ENCODE measurements around the gene NGEF. TPM values are rescaled to one million over a fixed set of nuclear protein-coding genes. Genes with fewer than 3 reads are reported as not detected.

Gene NGEF
- total RNA-seq, 1 experiment from 2014 or later: 71.3 TPM

GRCh38 chr2:232976666-232977437, 36.2 kb downstream of the NGEF start:
- Histone ChIP-seq H3K4me2 (ENCODE audit: low read length) (no peak overlapping the region), H3K9ac (ENCODE audit: low read length) (no peak overlapping the region), H3K4me1 (ENCODE audit: insufficient read depth, low read length) (peaks cover 31% of the 10 kb centered on the region), H3K36me3 (ENCODE audit: low read depth, low read length) (no peaks in the 10 kb centered on the region), H3K27me3 (ENCODE audit: low read length) (no peaks in the 10 kb centered on the region), H3K9me3 (ENCODE audit: low read length) (no peaks in the 10 kb centered on the region), H4K20me1 (ENCODE audit: low read length) (no peaks in the 10 kb centered on the region), H3K4me3 (ENCODE audit: low read length) (no peak overlapping the region), H3K9me2 (replicated peaks; ENCODE audit: low read length) (no peaks in the 10 kb centered on the region), H3K27ac (ENCODE audit: low read length) (no peak overlapping the region), H2AFZ (ENCODE audit: low read length) (no peak overlapping the region), H3F3A (ENCODE audit: low read length, unreplicated experiment) (no peaks in the 10 kb centered on the region), H3K79me2 (ENCODE audit: low read length) (no peaks in the 10 kb centered on the region)
- DNase-seq: no peak
- ChIA-PET CTCF (interaction anchor here (0.5 kb wide), 1 partner anchor 101 kb away, joined by 7 read pairs; no protein-coding TSS in a partner anchor), POLR2A (ENCODE audit: unreplicated experiment) (no interaction called here)
- no peak for TF ChIP-seq CTCF (conservative IDR thresholded peaks at IDR 0.05; ENCODE audit: low read depth, low read length)
- no peak for TF ChIP-seq EZH2 (IDR thresholded peaks at IDR 0.05; ENCODE audit: low read length, unreplicated experiment)
- TF ChIP-seq EZH2phosphoT487 (IDR thresholded peaks at IDR 0.05; ENCODE audit: borderline replicate concordance, low read length): no peak
- ATAC-seq: no peak
- BruUV-seq (replicated peaks): no TSS peak
- intact Hi-C loops (cut with micrococcal nuclease): no loop called here

- no peaks in the 10 kb centered on the region for H4K20me1 ChIP-seq (ENCODE audit: low read length)
- CTCF ChIA-PET: no interaction called here
- H3K27ac ChIP-seq (ENCODE audit: low read length): no peak overlapping the region
- ATAC-seq: no peak
- H3F3A ChIP-seq (ENCODE audit: low read length, unreplicated experiment): no peaks in the 10 kb centered on the region
- no peak overlapping the region for H3K4me2 ChIP-seq (ENCODE audit: low read length)
- TF ChIP-seq CTCF (conservative IDR thresholded peaks at IDR 0.05; ENCODE audit: low read depth, low read length) (no peak), EZH2 (IDR thresholded peaks at IDR 0.05; ENCODE audit: low read length, unreplicated experiment) (no peak), EZH2phosphoT487 (IDR thresholded peaks at IDR 0.05; ENCODE audit: borderline replicate concordance, low read length) (no peak)
- DNase-seq: no peak
- no peaks in the 10 kb centered on the region for H3K36me3 ChIP-seq (ENCODE audit: low read depth, low read length)
- H3K27me3 ChIP-seq (ENCODE audit: low read length): no peaks in the 10 kb centered on the region
- no TSS peak for BruUV-seq (replicated peaks)
- intact Hi-C loops (cut with micrococcal nuclease): no loop called here
- H3K4me1 ChIP-seq (ENCODE audit: insufficient read depth, low read length): peaks cover 24% of the 10 kb centered on the region
- H3K9ac ChIP-seq (ENCODE audit: low read length): no peak overlapping the region
- H3K9me2 ChIP-seq (replicated peaks; ENCODE audit: low read length): no peaks in the 10 kb centered on the region
- H2AFZ ChIP-seq (ENCODE audit: low read length): no peak overlapping the region
- no peaks in the 10 kb centered on the region for H3K79me2 ChIP-seq (ENCODE audit: low read length)
- H3K4me3 ChIP-seq (ENCODE audit: low read length): no peak overlapping the region
- H3K9me3 ChIP-seq (ENCODE audit: low read length): no peaks in the 10 kb centered on the region
- POLR2A ChIA-PET (ENCODE audit: unreplicated experiment): no interaction called here
Measured at GRCh38 chr2:232976176-232976575, 36.9 kb downstream of the NGEF start.

GRCh38 chr2:232974396-232974795, 38.7 kb downstream of the NGEF start:
- Histone ChIP-seq H3K4me2 (ENCODE audit: low read length) (no peak overlapping the region), H3K36me3 (ENCODE audit: low read depth, low read length) (no peaks in the 10 kb centered on the region), H3K27ac (ENCODE audit: low read length) (no peak overlapping the region), H4K20me1 (ENCODE audit: low read length) (no peaks in the 10 kb centered on the region), H3K79me2 (ENCODE audit: low read length) (no peaks in the 10 kb centered on the region), H3K9ac (ENCODE audit: low read length) (no peak overlapping the region), H3F3A (ENCODE audit: low read length, unreplicated experiment) (no peaks in the 10 kb centered on the region), H3K27me3 (ENCODE audit: low read length) (no peaks in the 10 kb centered on the region), H3K4me3 (ENCODE audit: low read length) (no peak overlapping the region), H3K9me2 (replicated peaks; ENCODE audit: low read length) (no peaks in the 10 kb centered on the region), H3K9me3 (ENCODE audit: low read length) (no peaks in the 10 kb centered on the region), H3K4me1 (ENCODE audit: insufficient read depth, low read length) (peaks cover 6% of the 10 kb centered on the region), H2AFZ (ENCODE audit: low read length) (no peak overlapping the region)
- no peak for TF ChIP-seq EZH2 (IDR thresholded peaks at IDR 0.05; ENCODE audit: low read length, unreplicated experiment)
- TF ChIP-seq EZH2phosphoT487 (IDR thresholded peaks at IDR 0.05; ENCODE audit: borderline replicate concordance, low read length): no peak
- no peak for TF ChIP-seq CTCF (conservative IDR thresholded peaks at IDR 0.05; ENCODE audit: low read depth, low read length)
- ATAC-seq (no peak), DNase-seq (no peak)
- intact Hi-C loops (cut with micrococcal nuclease): no loop called here
- POLR2A ChIA-PET (ENCODE audit: unreplicated experiment): no interaction called here
- CTCF ChIA-PET: no interaction called here
- no TSS peak for BruUV-seq (replicated peaks)
